ENCODE measurements around the gene STARD3. TPM values are rescaled to one million over a fixed set of nuclear protein-coding genes. Genes with fewer than 3 reads are reported as not detected.

Gene STARD3
- total and polyA plus RNA-seq, 2 of the 13 experiments (the other 11 are each of a cell fraction or from before 2014, with no cell fraction given): 34.6 to 100 TPM

GRCh38 chr17:39653662-39654331 lies 16.9 kb downstream of the STARD3 start:
- Histone ChIP-seq H3K4me3 (replicated peaks in 1 of 3; ENCODE audit: insufficient read depth in 1 of 3, low read depth in 2 of 3, low read length in 3 of 3) (peak overlapping the region in 1 of 3 experiments; percentile 54; a peak in 1 of 6 replicates), H4K20me1 (ENCODE audit: insufficient read depth, low read length) (peaks cover 4% of the 10 kb centered on the region; the same call in 1 of the 2 replicates), H3K4me1 (ENCODE audit: insufficient read depth, low read length) (peaks cover 31% of the 10 kb centered on the region), H3K79me2 (ENCODE audit: insufficient read depth, low read length) (no peaks in the 10 kb centered on the region), H3K9me3 (ENCODE audit: low read length) (no peaks in the 10 kb centered on the region), H3K36me3 (replicated peaks in 1 of 2; ENCODE audit: control insufficient read depth in 1 of 2, insufficient read depth in 2 of 2, low read length in 2 of 2) (peaks cover 11 to 14% of the 10 kb centered on the region in 2 experiments; a peak in 4 of 5 replicates), H3K9ac (ENCODE audit: insufficient read depth, low read depth, low read length) (no peak overlapping the region), H3K4me2 (ENCODE audit: low read depth, low read length) (peak overlapping the region; percentile 81), H3K27me3 (ENCODE audit: control insufficient read depth in 1 of 2, insufficient read depth in 2 of 2, low read length in 2 of 2) (no peaks in the 10 kb centered on the region), H2AFZ (ENCODE audit: low read length) (no peak overlapping the region), H3K27ac (ENCODE audit: extremely low read length, insufficient read depth, low read length) (peak overlapping the region; percentile 48)
- in situ Hi-C loops (cut with HindIII; ENCODE audit: extremely low pct_ligation_motif_present, low pct_unique_long_range_greater_than_20kb): no loop called here
- ATAC-seq (peak; percentile 65), FAIRE-seq (peak; percentile 95), DNase-seq (ENCODE audit: low spot score) (peak; percentile 79)
- ChIA-PET POLR2A (interaction anchor here (0.7 to 2.6 kb wide), 14 partner anchors 10 to 101 kb away, joined by 3 to 21 read pairs (median 6); partner anchors contain the start of genes ERBB2, PGAP3 and PNMT), CTCF (ENCODE audit: low intra/inter-chr PET ratio, low total read pairs) (interaction anchor here (0.7 to 4.0 kb wide), 5 partner anchors 14 to 106 kb away, joined by 4 to 71 read pairs (median 5); partner anchors contain the start of gene PNMT)
- intact Hi-C loops (cut with micrococcal nuclease; ENCODE audit: unreplicated experiment): loop anchor here (2.0 kb wide), 1 partner anchor 31 kb away; no protein-coding TSS in a partner anchor
- no TSS peak for BruUV-seq (replicated peaks)
- WGBS (ENCODE audit: low lambda C conversion rate): 55% methylated on average over 13 of the region's 14 CpGs
- TF ChIP-seq IKZF1 (IDR thresholded peaks at IDR 0.05) (no peak), ZNF407 (CRISPR knock-in tag; IDR thresholded peaks at IDR 0.05; ENCODE audit: not compliant biosample characterization) (no peak), SSRP1 (CRISPR knock-in tag; IDR thresholded peaks at IDR 0.05) (no peak), ZNF451 (CRISPR knock-in tag; IDR thresholded peaks at IDR 0.05) (no peak), ZNF720 (CRISPR knock-in tag; IDR thresholded peaks at IDR 0.05) (no peak), JDP2 (CRISPR knock-in tag; IDR thresholded peaks at IDR 0.05; ENCODE audit: borderline replicate concordance) (no peak), AKNA (CRISPR knock-in tag; IDR thresholded peaks at IDR 0.05; ENCODE audit: borderline replicate concordance) (no peak), LCORL (IDR thresholded peaks at IDR 0.05) (no peak), LCORL (CRISPR knock-in tag; IDR thresholded peaks at IDR 0.05) (peak; percentile 81; the same call in 1 of the 2 replicates), ZNF558 (CRISPR knock-in tag; IDR thresholded peaks at IDR 0.05; ENCODE audit: borderline replicate concordance) (no peak), HNRNPLL (IDR thresholded peaks at IDR 0.05; ENCODE audit: low read depth, low read length, poor library complexity, severe bottlenecking) (no peak)

Data from HepG2 (cell line).